CD4-positive, alpha-beta T cell treated with Interleukin-6 for 4 hours (primary cell): ENCODE results near the gene NHS.

Source experiments
- DNase-seq: peaks from one replicate; pipeline ENCODE4 v3.0.0-alpha.2; 2020; ENCODE audit warnings: mixed read lengths

The NHS gene

GRCh38 chrX:17453788-17454187, 78.8 kb downstream of the NHS start:
- no peak for DNase-seq

GRCh38 chrX:17456526-17456925, 81.5 kb downstream of the NHS start:
- DNase-seq: no peak

GRCh38 chrX:17459008-17459611, 84.1 kb downstream of the NHS start:
- DNase-seq: no peak

- no peak for DNase-seq
Measured at GRCh38 chrX:17459661-17460060, 84.7 kb downstream of the NHS start.

- no peak for DNase-seq
Measured at GRCh38 chrX:17462881-17463280, 87.9 kb downstream of the NHS start.

GRCh38 chrX:17464194-17464593, 89.2 kb downstream of the NHS start:
- no peak for DNase-seq

GRCh38 chrX:17465201-17465600, 90.2 kb downstream of the NHS start:
- DNase-seq: no peak

- DNase-seq: no peak
Measured at GRCh38 chrX:17465802-17466201, 90.8 kb downstream of the NHS start.

GRCh38 chrX:17470136-17470535, 95.1 kb downstream of the NHS start:
- no peak for DNase-seq

GRCh38 chrX:17471121-17471520, 96.1 kb downstream of the NHS start:
- DNase-seq: no peak

GRCh38 chrX:17471861-17472260, 96.9 kb downstream of the NHS start:
- DNase-seq: no peak

GRCh38 chrX:17472424-17472823, 97.4 kb downstream of the NHS start:
- DNase-seq: no peak

GRCh38 chrX:17473021-17473420, 98.0 kb downstream of the NHS start:
- no peak for DNase-seq

GRCh38 chrX:17474892-17475291, 99.9 kb downstream of the NHS start:
- DNase-seq: no peak

- no peak for DNase-seq
Measured at GRCh38 chrX:17475449-17476217, 100.6 kb downstream of the NHS start.

- no peak for DNase-seq
Measured at GRCh38 chrX:17476411-17476810, 101.4 kb downstream of the NHS start.

- DNase-seq: no peak
Measured at GRCh38 chrX:17481086-17481485, 106.1 kb downstream of the NHS start.

GRCh38 chrX:17484592-17484991, 109.6 kb downstream of the NHS start:
- no peak for DNase-seq

- no peak for DNase-seq
Measured at GRCh38 chrX:17485391-17485790, 110.4 kb downstream of the NHS start.

GRCh38 chrX:17488036-17488435, 113.0 kb downstream of the NHS start:
- no peak for DNase-seq

- DNase-seq: no peak
Measured at GRCh38 chrX:17494216-17494615, 119.2 kb downstream of the NHS start.

- DNase-seq: no peak
Measured at GRCh38 chrX:17495052-17495451, 120.1 kb downstream of the NHS start.

GRCh38 chrX:17496407-17496806, 121.4 kb downstream of the NHS start:
- DNase-seq: no peak

GRCh38 chrX:17497193-17497592, 122.2 kb downstream of the NHS start:
- DNase-seq: no peak

- no peak for DNase-seq
Measured at GRCh38 chrX:17499512-17499911, 124.5 kb downstream of the NHS start.
